MM.1S (cell line): ENCODE results near the gene ALLC.
A peak's percentile ranks its signal among the peaks of the same experiment; 100 is the strongest.

Source experiments
- DNase-seq: peaks from one replicate; pipeline ENCODE4 v3.0.0-alpha.2; 2015
- H2AFZ ChIP-seq: fragments of 300-600 bp; sonication (generic); 2 replicates; pipeline ENCODE4 v1.6.0; 2016; ENCODE audit warnings: antibody characterized with exemption, low read length
- H3F3A ChIP-seq: fragments of 300-600 bp; sonication (generic); 2 replicates; pipeline ENCODE4 v1.6.1; 2016; ENCODE audit warnings: mild to moderate bottlenecking, antibody characterized with exemption, low read length, moderate library complexity, mixed read lengths; ENCODE audit not compliant: insufficient read depth
- H3K27ac ChIP-seq: fragments of 300-600 bp; sonication (generic); 2 replicates; pipeline ENCODE4 v1.5.1; 2016; ENCODE audit warnings: mild to moderate bottlenecking, low read length
- H3K27me3 ChIP-seq: fragments of 300-600 bp; sonication (generic); replicated peaks from 2 replicates; pipeline ENCODE4 v1.6.0; 2016; ENCODE audit warnings: low read length; ENCODE audit not compliant: insufficient read depth
- H3K36me3 ChIP-seq: fragments of 300-600 bp; sonication (generic); replicated peaks from 2 replicates; pipeline ENCODE4 v1.6.1; 2016; ENCODE audit warnings: mild to moderate bottlenecking, low read length, mixed read lengths; ENCODE audit not compliant: insufficient read depth
- H3K4me1 ChIP-seq: fragments of 300-600 bp; sonication (generic); 2 replicates; pipeline ENCODE4 v1.6.1; 2016; ENCODE audit warnings: low read length, mixed read lengths
- H3K4me2 ChIP-seq: fragments of 300-600 bp; sonication (generic); 2 replicates; pipeline ENCODE4 v1.6.0; 2016; ENCODE audit warnings: low read depth, low read length
- H3K4me3 ChIP-seq: fragments of 300-600 bp; sonication (generic); 2 replicates; pipeline ENCODE4 v1.5.1; 2016; ENCODE audit warnings: low read length, mixed read lengths
- H3K79me2 ChIP-seq: fragments of 300-600 bp; sonication (generic); 2 replicates; pipeline ENCODE4 v1.6.1; 2016; ENCODE audit warnings: mixed run types, low read length, mixed read lengths
- H3K9ac ChIP-seq: fragments of 300-600 bp; sonication (generic); 2 replicates; pipeline ENCODE4 v1.6.1; 2016; ENCODE audit warnings: low read length, mixed read lengths
- H3K9me2 ChIP-seq: fragments of 300-600 bp; sonication (generic); replicated peaks from 2 replicates; pipeline ENCODE4 v1.6.1; 2016; ENCODE audit warnings: mild to moderate bottlenecking, low read length, mixed read lengths; ENCODE audit not compliant: insufficient read depth
- H3K9me3 ChIP-seq: fragments of 300-600 bp; sonication (generic); replicated peaks from 2 replicates; pipeline ENCODE4 v1.6.1; 2016; ENCODE audit warnings: mild to moderate bottlenecking, low read length, mixed read lengths; ENCODE audit not compliant: insufficient read depth
- H4K20me1 ChIP-seq: fragments of 300-600 bp; sonication (generic); 2 replicates; pipeline ENCODE4 v1.6.1; 2016; ENCODE audit warnings: mild to moderate bottlenecking, low read length, moderate library complexity, mixed read lengths; ENCODE audit not compliant: insufficient read depth
- EZH2 ChIP-seq: fragments of 300-600 bp; sonication (generic); optimal IDR thresholded peaks from 2 replicates; pipeline ENCODE3; 2017; ENCODE audit warnings: low read depth, mild to moderate bottlenecking, antibody characterized with exemption, low read length, mixed read lengths
- EZH2phosphoT487 ChIP-seq: fragments of 300-600 bp; sonication (generic); IDR thresholded peaks from 2 replicates; pipeline ENCODE4 v1.6.1; 2018; ENCODE audit warnings: antibody characterized with exemption, low read length
- TF ChIP-seq, protein P1 (sequence below): fragments of 300-600 bp; sonication (generic); IDR thresholded peaks from 2 replicates; pipeline ENCODE4 v1.5.1; 2016; ENCODE audit warnings: antibody characterized with exemption, low read length, mixed read lengths

The ALLC gene

DNA sequence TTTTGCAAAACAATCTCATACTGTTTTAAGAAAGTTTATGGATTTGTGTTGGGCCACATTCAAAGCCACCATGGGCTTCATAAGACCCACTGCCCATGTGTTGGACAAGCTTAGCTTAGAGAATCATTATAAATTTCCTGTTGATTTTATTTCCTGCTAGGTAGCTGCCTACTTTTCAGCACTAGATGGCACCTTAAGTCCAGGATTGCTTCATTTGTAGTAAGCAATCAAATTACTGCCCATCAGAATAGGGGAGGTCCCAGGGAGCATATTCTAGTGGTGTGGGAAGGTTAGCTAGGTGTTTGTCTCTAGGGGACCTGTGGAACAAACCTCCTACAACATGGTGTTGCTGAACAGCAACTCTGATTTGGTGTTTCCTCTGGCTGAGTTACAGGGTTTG is 34.4 kb downstream of the ALLC start:
- DNase-seq, result no peak

DNA sequence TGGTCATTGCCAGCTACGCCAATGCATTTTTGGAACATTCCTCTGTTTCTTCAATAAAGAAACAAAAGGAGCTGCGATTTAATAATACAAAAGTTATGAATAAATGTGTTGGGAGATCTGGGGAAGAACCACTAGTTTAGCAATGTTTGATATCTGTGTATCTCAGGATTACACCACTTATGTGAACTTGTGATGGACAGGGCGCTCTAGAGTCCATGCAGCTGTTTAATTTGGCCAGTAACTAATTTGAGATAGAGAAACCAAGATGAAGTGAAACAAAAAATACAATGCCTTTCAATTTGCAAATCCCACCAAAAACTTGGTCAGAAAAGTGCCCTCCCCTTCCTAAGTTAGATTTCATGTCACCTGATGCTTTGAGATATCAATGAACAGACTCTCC is 38.5 kb downstream of the ALLC start:
- Histone ChIP-seq H3K36me3 (no peaks in the 10 kb centered on the region), H3K27ac (no peak overlapping the region), H3K9me2 (no peaks in the 10 kb centered on the region), H3K4me3 (no peak overlapping the region), H4K20me1 (no peaks in the 10 kb centered on the region), H3F3A (no peaks in the 10 kb centered on the region), H3K9ac (no peak overlapping the region), H3K9me3 (no peaks in the 10 kb centered on the region), H3K4me1 (no peaks in the 10 kb centered on the region), H3K4me2 (no peak overlapping the region), H2AFZ (no peak overlapping the region), H3K79me2 (no peaks in the 10 kb centered on the region), H3K27me3 (no peaks in the 10 kb centered on the region)
- DNase-seq, result no peak
- TF ChIP-seq EZH2, result no peak
- TF ChIP-seq EZH2phosphoT487, result no peak
- TF ChIP-seq, protein P1, sequence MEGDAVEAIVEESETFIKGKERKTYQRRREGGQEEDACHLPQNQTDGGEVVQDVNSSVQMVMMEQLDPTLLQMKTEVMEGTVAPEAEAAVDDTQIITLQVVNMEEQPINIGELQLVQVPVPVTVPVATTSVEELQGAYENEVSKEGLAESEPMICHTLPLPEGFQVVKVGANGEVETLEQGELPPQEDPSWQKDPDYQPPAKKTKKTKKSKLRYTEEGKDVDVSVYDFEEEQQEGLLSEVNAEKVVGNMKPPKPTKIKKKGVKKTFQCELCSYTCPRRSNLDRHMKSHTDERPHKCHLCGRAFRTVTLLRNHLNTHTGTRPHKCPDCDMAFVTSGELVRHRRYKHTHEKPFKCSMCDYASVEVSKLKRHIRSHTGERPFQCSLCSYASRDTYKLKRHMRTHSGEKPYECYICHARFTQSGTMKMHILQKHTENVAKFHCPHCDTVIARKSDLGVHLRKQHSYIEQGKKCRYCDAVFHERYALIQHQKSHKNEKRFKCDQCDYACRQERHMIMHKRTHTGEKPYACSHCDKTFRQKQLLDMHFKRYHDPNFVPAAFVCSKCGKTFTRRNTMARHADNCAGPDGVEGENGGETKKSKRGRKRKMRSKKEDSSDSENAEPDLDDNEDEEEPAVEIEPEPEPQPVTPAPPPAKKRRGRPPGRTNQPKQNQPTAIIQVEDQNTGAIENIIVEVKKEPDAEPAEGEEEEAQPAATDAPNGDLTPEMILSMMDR, result no peak

More for the DNA sequence above, 34.4 kb downstream of the ALLC start:
- Histone ChIP-seq H3K4me2 (no peak overlapping the region), H2AFZ (no peak overlapping the region), H4K20me1 (no peaks in the 10 kb centered on the region), H3K79me2 (no peaks in the 10 kb centered on the region), H3K27me3 (no peaks in the 10 kb centered on the region; the same call in 1 of the 2 replicates), H3K9me2 (no peaks in the 10 kb centered on the region), H3K9me3 (no peaks in the 10 kb centered on the region), H3K27ac (no peak overlapping the region), H3F3A (no peaks in the 10 kb centered on the region), H3K9ac (no peak overlapping the region), H3K36me3 (no peaks in the 10 kb centered on the region), H3K4me1 (no peaks in the 10 kb centered on the region), H3K4me3 (no peak overlapping the region)
- no peak for TF ChIP-seq EZH2
- TF ChIP-seq, protein P1, result peak; percentile 14; the same call in 1 of the 2 replicates

DNA sequence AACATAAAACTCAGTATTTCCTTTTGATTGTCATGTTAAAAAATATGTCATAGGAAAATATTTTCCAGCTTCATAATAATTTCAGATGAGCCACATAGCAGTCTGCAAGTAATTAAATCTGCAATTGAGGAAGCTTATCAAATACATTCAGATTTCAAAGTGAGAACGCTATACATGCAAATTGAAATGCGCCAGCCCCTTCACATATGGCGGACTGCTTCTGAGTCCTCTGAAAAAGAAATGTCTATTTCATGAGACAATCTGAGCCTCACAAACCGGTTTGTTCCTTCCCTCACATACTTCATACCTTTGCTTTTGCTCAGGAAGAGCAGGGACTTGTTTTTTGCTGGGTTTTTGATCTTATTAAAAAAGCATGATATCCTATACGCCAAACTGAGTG is 43.1 kb downstream of the ALLC start:
- Histone ChIP-seq H3K27ac (no peak overlapping the region), H3K27me3 (no peaks in the 10 kb centered on the region), H3K9me2 (no peaks in the 10 kb centered on the region), H3K79me2 (no peaks in the 10 kb centered on the region), H3K9me3 (no peaks in the 10 kb centered on the region), H3K4me3 (no peak overlapping the region), H3K36me3 (no peaks in the 10 kb centered on the region), H4K20me1 (no peaks in the 10 kb centered on the region), H3K9ac (no peak overlapping the region), H3K4me2 (no peak overlapping the region), H2AFZ (no peak overlapping the region), H3K4me1 (no peaks in the 10 kb centered on the region), H3F3A (no peaks in the 10 kb centered on the region)
- no peak for DNase-seq
- TF ChIP-seq EZH2 (no peak), EZH2phosphoT487 (no peak)
- TF ChIP-seq, protein P1, result no peak
